Anterior cingulate cortex (tissue), 58 donors: ENCODE data around the gene TMEM200A.
"Not testable (repeated sequence)": the region's sequence is repeated elsewhere in the genome, so short reads cannot be mapped to it uniquely, and the experiment has no call there.

ENCODE experiments used
- DNase-seq, 58 donors: peaks; one replicate each; lab custom pipeline; 2025; lab: John Stamatoyannopoulos, UW

The TMEM200A gene

GRCh38 chr6:130365166-130366106 lies at the start of gene TMEM200A:
Gene TMEM200A (plus strand): TSS chr6:130366017. CDS start chr6:130440423, 74,406 bp downstream.
- DNase-seq, result peak in 16 of 58 donors; percentile 1 to 29 (median 12)

GRCh38 chr6:130320908-130321307 lies 44.9 kb upstream of the TMEM200A start:
- DNase-seq, result no peak

- peak in 23 of 58 donors; percentile 1 to 54 (median 17) for DNase-seq
Measured at GRCh38 chr6:130322673-130323268, 43.0 kb upstream of the TMEM200A start.

DNA sequence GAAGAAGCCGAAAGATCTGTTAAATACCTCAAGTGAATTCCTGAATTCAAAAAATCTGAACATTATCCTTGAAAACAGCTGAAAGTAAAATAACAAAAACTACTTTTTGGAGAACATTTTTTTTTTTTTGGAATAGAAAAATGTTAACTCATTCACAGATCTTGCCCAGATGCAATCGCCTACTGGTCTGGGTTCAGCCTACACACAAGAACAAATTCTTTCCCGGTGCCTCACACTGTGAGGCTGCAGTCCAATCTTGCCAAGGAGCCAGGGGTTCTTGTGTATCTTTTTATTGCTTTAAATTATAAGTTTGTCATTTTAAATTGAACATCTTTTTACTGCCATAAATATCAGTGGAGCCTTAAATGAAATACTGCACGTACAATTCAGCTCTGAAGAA lies 41.2 kb upstream of the TMEM200A start:
- DNase-seq, result peak in 7 of 58 donors; percentile 1 to 34 (median 5)

DNA sequence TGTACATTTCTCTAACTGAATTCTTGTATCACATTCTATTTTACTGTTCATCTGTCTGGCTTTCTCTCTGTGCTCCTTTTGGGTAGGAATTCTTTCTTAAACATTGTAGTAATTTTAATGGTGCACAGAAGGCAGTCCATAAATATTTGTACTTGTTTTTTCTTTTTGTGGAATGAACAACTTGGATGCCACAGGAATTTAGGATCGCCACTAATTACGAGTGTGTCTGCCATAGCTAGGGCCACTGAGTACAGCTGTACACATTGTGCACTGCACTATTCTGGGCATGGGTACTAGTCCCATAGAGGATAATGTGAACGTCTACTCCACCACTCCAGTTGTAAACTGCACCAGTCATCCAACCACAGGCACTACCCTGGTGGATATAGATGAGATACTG lies 39.3 kb upstream of the TMEM200A start:
- no peak for DNase-seq

DNA sequence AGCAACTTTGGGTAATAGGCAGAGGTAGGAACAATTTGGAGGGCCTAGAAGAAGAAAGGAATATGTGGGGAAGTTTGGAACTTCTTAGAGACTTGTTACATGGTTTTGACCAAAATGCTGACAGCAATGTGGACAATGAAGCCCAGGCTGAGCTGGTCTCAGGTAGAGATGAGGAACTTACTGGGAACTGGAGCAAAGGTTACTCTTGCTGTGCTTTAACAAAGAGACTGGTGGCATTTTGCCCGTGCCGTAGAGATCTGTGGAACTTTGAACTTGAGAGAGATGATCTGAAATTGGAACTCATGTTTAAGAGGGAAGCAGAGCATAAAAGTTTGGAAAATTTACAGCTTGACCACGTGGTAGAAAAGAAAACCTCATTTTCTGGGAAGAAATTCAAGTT lies 28.3 kb upstream of the TMEM200A start:
- no peak for DNase-seq

- not testable (repeated sequence) for DNase-seq
Measured at GRCh38 chr6:130346324-130346723, 19.5 kb upstream of the TMEM200A start.

DNA sequence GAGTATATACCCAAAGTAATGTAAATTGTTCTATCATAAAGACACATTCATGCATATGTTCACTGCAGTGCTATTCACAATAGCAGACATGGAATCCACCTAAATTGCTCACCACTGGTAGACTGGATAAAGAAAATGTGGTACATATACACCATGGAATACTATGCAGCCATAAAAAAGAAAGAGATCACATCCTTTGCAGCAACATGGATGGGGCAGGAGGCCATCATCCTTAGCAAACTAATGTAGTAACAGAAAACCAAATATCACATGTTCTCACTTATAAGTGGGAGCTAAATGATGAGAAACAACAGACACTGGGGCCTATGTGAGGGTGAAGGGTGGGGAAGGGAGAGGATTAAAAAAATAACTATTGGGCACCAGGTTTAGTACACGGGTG lies 11.5 kb upstream of the TMEM200A start:
- DNase-seq, result no peak

GRCh38 chr6:130355572-130355971 lies 10.2 kb upstream of the TMEM200A start:
- no peak for DNase-seq

DNA sequence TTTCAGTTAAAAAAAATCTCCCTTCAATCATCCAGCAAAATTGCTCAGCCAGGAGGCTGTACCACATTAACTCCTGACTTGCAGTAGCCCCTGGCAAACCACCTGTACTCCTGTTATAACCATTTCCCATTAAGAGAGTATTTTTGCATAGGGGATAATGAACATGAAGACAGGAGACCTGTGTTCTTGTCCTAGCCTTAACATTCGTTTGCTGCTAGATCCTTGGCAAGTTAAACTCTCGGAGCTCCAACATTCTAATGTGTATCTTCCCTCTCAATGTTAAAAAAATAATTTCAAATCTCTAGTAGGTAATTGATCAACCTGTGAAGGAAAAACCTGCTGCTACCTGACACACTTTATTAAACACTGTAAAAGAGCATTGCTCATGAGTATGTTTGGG lies 8.4 kb upstream of the TMEM200A start:
- no peak for DNase-seq

GRCh38 chr6:130359736-130360135 lies 6.1 kb upstream of the TMEM200A start:
- no peak for DNase-seq

DNA sequence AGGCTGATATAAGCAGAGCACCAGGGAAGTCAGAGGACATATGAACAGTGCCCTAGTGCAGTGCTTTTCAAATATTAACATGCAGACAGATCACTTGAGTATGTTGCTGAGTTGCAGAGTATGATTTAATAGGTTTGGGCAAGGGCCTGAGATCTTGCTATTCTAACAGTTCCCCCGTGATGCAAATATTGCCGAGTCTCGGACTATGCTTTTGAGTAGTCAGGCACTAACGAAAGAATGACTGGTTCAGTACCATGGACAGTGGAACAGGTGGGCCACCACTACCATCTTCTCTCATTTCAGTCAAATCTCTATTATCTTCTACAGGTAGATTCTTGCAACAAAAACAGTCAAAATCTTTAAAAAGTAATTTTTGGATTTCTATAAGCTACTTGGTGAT lies 3.7 kb upstream of the TMEM200A start:
- no peak for DNase-seq

- no peak for DNase-seq
Measured at GRCh38 chr6:130364224-130364780, 1.5 kb upstream of the TMEM200A start.

- DNase-seq, result peak in 15 of 58 donors; percentile 2 to 35 (median 13)
Measured at GRCh38 chr6:130366107-130367005, 539 bp downstream of the TMEM200A start.

GRCh38 chr6:130367767-130368166 lies 1.9 kb downstream of the TMEM200A start:
- DNase-seq, result no peak

GRCh38 chr6:130368576-130368975 lies 2.8 kb downstream of the TMEM200A start:
- no peak for DNase-seq

DNA sequence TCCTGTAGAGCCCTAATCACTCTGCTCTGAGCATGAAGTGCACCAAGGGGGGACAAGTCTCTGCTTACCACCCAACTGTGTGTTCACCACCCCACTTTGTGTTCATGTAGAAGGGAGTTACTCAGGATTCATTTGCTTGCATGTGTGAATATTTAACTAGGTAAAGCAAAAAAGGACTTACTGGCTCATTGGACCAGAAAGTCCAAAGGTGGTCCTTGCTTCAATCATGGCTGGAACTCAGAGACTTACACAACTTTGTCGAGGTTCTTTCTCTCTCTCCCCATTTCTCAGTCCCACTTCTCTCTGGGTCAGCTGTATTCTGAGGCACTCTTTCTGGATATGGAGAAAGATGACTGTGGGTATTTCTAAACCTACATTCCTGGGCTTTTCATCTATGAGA lies 4.0 kb downstream of the TMEM200A start:
- DNase-seq, result no peak

DNA sequence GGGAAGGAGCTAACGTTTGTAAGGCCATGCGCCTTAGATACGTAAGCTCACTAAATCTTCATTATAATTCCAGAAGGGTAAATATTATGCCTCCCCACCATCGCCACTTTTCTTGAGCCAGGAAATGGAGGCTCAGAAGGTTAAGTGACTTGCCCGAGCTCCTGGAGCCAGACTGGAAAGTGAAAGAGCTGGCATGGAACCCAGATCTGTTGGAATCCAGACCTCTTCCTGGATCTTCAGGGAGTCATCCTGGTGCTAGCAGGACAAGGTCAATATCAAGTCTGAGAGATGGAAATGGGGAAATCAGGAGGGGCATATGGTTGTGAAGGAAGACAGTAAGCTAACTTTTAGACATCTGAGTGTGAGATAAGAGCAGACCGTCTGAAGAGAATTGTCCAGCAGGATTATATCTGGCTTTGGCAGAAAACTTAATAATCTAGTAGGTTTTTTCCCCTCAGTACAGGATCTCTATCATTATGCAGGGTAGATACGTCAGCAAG lies 6.2 kb downstream of the TMEM200A start:
- no peak for DNase-seq

DNA sequence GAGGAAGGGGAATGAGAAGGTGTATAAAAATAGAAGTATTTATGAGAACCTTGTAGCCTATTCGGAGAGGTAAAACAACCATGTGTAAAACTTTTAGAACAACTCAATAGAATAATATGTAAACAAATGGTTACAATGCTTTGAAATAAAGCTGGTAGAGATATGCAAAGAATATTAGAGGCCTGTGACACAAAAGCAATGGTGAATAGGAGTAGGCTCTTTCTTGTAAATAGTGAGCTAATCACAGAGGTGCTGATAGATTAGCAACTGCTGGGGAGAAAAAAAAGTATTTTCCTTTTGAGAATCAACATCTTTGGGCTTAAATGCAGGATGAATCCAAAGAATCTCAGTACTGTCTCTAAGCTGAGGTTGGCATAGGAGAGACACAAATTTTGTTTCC lies 7.0 kb downstream of the TMEM200A start:
- no peak for DNase-seq

DNA sequence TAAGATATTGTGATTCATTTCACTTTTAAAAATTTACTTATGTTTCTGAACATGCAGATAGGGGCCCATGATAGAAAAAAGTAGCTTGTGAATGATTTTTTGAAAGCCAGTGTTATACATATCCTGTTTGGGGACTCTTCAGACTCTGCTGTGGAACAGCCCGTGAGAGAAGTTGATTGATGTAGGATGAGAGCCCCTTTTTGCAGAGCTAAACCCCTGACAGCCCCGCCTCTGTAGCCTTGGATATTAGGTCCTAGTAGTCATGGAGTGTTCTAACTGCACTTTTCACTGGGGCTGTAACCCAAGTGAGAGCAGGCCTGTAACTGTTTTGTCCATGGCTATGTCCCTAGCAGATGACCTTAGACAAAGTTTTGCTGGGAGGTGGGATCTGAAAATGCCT lies 8.2 kb downstream of the TMEM200A start:
- DNase-seq, result no peak
